ENCODE results near the gene POLR3K. TPM values are rescaled to one million over a fixed set of nuclear protein-coding genes. Genes with fewer than 3 reads are reported as not detected.

POLR3K gene
- total and polyA plus RNA-seq, 2 experiments from 2014 or later, result 2.2 to 17.2 TPM

GRCh38 chr16:37511-37910, 15.9 kb downstream of the POLR3K start:
- Histone ChIP-seq H3K9ac (no peak overlapping the region), H3K27ac (no peak overlapping the region), H4K20me1 (ENCODE audit: insufficient read depth) (no peaks in the 10 kb centered on the region), H3K27me3 (replicated peaks; ENCODE audit: insufficient read depth) (no peaks in the 10 kb centered on the region), H3K36me3 (ENCODE audit: low read depth) (no peaks in the 10 kb centered on the region), H3K9me2 (ENCODE audit: insufficient read depth) (no peaks in the 10 kb centered on the region), H3K4me1 (ENCODE audit: insufficient read depth) (no peaks in the 10 kb centered on the region), H3K4me3 (no peak overlapping the region), H3F3A (ENCODE audit: insufficient read depth) (no peaks in the 10 kb centered on the region), H3K4me2 (ENCODE audit: unreplicated experiment) (no peak overlapping the region), H3K9me3 (ENCODE audit: low read depth) (no peaks in the 10 kb centered on the region), H3K79me2 (ENCODE audit: insufficient read depth) (no peaks in the 10 kb centered on the region), H2AFZ (no peak overlapping the region)
- DNase-seq, result no peak
- in situ Hi-C loops (cut with MboI), result no loop called here
- 93 to 94% methylated on average over 5 of the region's 5 CpGs for WGBS, 2 experiments (ENCODE audit: low coverage in 1 of 2, low lambda C conversion rate in 2 of 2, missing lambda C conversion rate in 2 of 2)
- no peak for TF ChIP-seq EZH2phosphoT487 (IDR thresholded peaks at IDR 0.05; ENCODE audit: insufficient read depth, low read depth)
- no peak for TF ChIP-seq EZH2 (IDR thresholded peaks at IDR 0.05; ENCODE audit: insufficient read depth, poor library complexity, severe bottlenecking)

GRCh38 chr16:36336-36984, 16.9 kb downstream of the POLR3K start:
- in situ Hi-C loops (cut with MboI), result no loop called here
- no peak for DNase-seq
- no peaks in the 10 kb centered on the region for H3K9me3 ChIP-seq (ENCODE audit: low read depth)
- TF ChIP-seq EZH2 (IDR thresholded peaks at IDR 0.05; ENCODE audit: insufficient read depth, poor library complexity, severe bottlenecking) (no peak), EZH2phosphoT487 (IDR thresholded peaks at IDR 0.05; ENCODE audit: insufficient read depth, low read depth) (no peak)
- no peaks in the 10 kb centered on the region for H3K79me2 ChIP-seq (ENCODE audit: insufficient read depth)
- H3K27me3 ChIP-seq (replicated peaks; ENCODE audit: insufficient read depth), result no peaks in the 10 kb centered on the region
- no peaks in the 10 kb centered on the region for H3K9me2 ChIP-seq (ENCODE audit: insufficient read depth)
- no peak overlapping the region for H3K9ac ChIP-seq
- H3K4me1 ChIP-seq (ENCODE audit: insufficient read depth), result no peaks in the 10 kb centered on the region
- no peak overlapping the region for H3K4me3 ChIP-seq
- H3K36me3 ChIP-seq (ENCODE audit: low read depth), result no peaks in the 10 kb centered on the region
- H3K4me2 ChIP-seq (ENCODE audit: unreplicated experiment), result no peak overlapping the region
- no peak overlapping the region for H3K27ac ChIP-seq
- H4K20me1 ChIP-seq (ENCODE audit: insufficient read depth), result no peaks in the 10 kb centered on the region
- H3F3A ChIP-seq (ENCODE audit: insufficient read depth), result no peaks in the 10 kb centered on the region
- 92 to 95% methylated on average over 13 to 15 of the region's 15 CpGs for WGBS, 2 experiments (ENCODE audit: low coverage in 1 of 2, low lambda C conversion rate in 2 of 2, missing lambda C conversion rate in 2 of 2)
- no peak overlapping the region for H2AFZ ChIP-seq

GRCh38 chr16:35678-36305, 17.6 kb downstream of the POLR3K start:
- whole genome bisulfite sequencing, 2 experiments (ENCODE audit: low coverage in 1 of 2, low lambda C conversion rate in 2 of 2, missing lambda C conversion rate in 2 of 2), result 87 to 91% methylated on average over 11 of the region's 11 CpGs
- no peak overlapping the region for H3K4me2 ChIP-seq (ENCODE audit: unreplicated experiment)
- H3K36me3 ChIP-seq (ENCODE audit: low read depth), result no peaks in the 10 kb centered on the region
- H3K9me2 ChIP-seq (ENCODE audit: insufficient read depth), result no peaks in the 10 kb centered on the region
- no peak for DNase-seq
- H3K27ac ChIP-seq, result no peak overlapping the region
- no peaks in the 10 kb centered on the region for H3F3A ChIP-seq (ENCODE audit: insufficient read depth)
- no peaks in the 10 kb centered on the region for H3K4me1 ChIP-seq (ENCODE audit: insufficient read depth)
- TF ChIP-seq EZH2phosphoT487 (IDR thresholded peaks at IDR 0.05; ENCODE audit: insufficient read depth, low read depth) (no peak), EZH2 (IDR thresholded peaks at IDR 0.05; ENCODE audit: insufficient read depth, poor library complexity, severe bottlenecking) (no peak)
- no peaks in the 10 kb centered on the region for H3K27me3 ChIP-seq (replicated peaks; ENCODE audit: insufficient read depth)
- H3K9me3 ChIP-seq (ENCODE audit: low read depth), result no peaks in the 10 kb centered on the region
- no peak overlapping the region for H3K4me3 ChIP-seq
- no peaks in the 10 kb centered on the region for H3K79me2 ChIP-seq (ENCODE audit: insufficient read depth)
- in situ Hi-C loops (cut with MboI), result no loop called here
- no peak overlapping the region for H2AFZ ChIP-seq
- no peak overlapping the region for H3K9ac ChIP-seq
- no peaks in the 10 kb centered on the region for H4K20me1 ChIP-seq (ENCODE audit: insufficient read depth)

- Histone ChIP-seq H3K4me2 (ENCODE audit: unreplicated experiment) (no peak overlapping the region), H3K27me3 (replicated peaks; ENCODE audit: insufficient read depth) (no peaks in the 10 kb centered on the region), H3F3A (ENCODE audit: insufficient read depth) (no peaks in the 10 kb centered on the region), H3K9ac (no peak overlapping the region), H3K4me3 (no peak overlapping the region), H3K9me2 (ENCODE audit: insufficient read depth) (no peaks in the 10 kb centered on the region), H2AFZ (no peak overlapping the region), H3K79me2 (ENCODE audit: insufficient read depth) (no peaks in the 10 kb centered on the region), H3K27ac (no peak overlapping the region), H4K20me1 (ENCODE audit: insufficient read depth) (no peaks in the 10 kb centered on the region), H3K9me3 (ENCODE audit: low read depth) (no peaks in the 10 kb centered on the region), H3K36me3 (ENCODE audit: low read depth) (no peaks in the 10 kb centered on the region), H3K4me1 (ENCODE audit: insufficient read depth) (no peaks in the 10 kb centered on the region)
- DNase-seq, result no peak
- WGBS, 2 experiments (ENCODE audit: low coverage in 1 of 2, low lambda C conversion rate in 2 of 2, missing lambda C conversion rate in 2 of 2), result 87 to 91% methylated on average over 11 to 17 of the region's 17 CpGs
- in situ Hi-C loops (cut with MboI), result no loop called here
- TF ChIP-seq EZH2 (IDR thresholded peaks at IDR 0.05; ENCODE audit: insufficient read depth, poor library complexity, severe bottlenecking), result no peak
- TF ChIP-seq EZH2phosphoT487 (IDR thresholded peaks at IDR 0.05; ENCODE audit: insufficient read depth, low read depth), result no peak
Measured at GRCh38 chr16:35011-35677, 18.3 kb downstream of the POLR3K start.
